Neural progenitor cell (in vitro differentiated cells): Measurements from ENCODE around the gene DUS4L. TPM values are rescaled to one million over a fixed set of nuclear protein-coding genes. Genes with fewer than 3 reads are reported as not detected.
A peak's percentile ranks its signal among the peaks of the same experiment; 100 is the strongest.

Experiments used
- DNase-seq: peaks from one replicate; pipeline ENCODE4 v3.0.0-alpha.2; 2016; ENCODE audit warnings: low spot score
- H2AFZ ChIP-seq: fragments of 200-600 bp; sonication (generic); replicated peaks from 2 replicates; pipeline ENCODE4 v1.6.1; 2016; ENCODE audit warnings: antibody characterized with exemption
- H3F3A ChIP-seq: fragments of 200-600 bp; sonication (generic); 2 replicates; pipeline ENCODE4 v1.6.1; 2016; ENCODE audit warnings: antibody characterized with exemption, low read depth
- H3K27ac ChIP-seq: fragments of 200-600 bp; sonication (generic); 2 replicates; pipeline ENCODE4 v1.5.1; 2016; ENCODE audit warnings: mild to moderate bottlenecking
- H3K27me3 ChIP-seq: fragments of 200-600 bp; sonication (generic); 2 replicates; pipeline ENCODE4 v1.6.1; 2016; ENCODE audit warnings: mild to moderate bottlenecking, moderate library complexity
- H3K36me3 ChIP-seq: fragments of 200-600 bp; sonication (generic); 2 replicates; pipeline ENCODE4 v1.5.1; 2016
- H3K4me1 ChIP-seq: fragments of 200-600 bp; sonication (generic); 2 replicates; pipeline ENCODE4 v1.6.1; 2016; ENCODE audit warnings: mixed run types
- H3K4me2 ChIP-seq: fragments of 200-600 bp; sonication (generic); 2 replicates; pipeline ENCODE4 v1.6.1; 2016
- H3K4me3 ChIP-seq: fragments of 200-600 bp; sonication (generic); 2 replicates; pipeline ENCODE4 v1.5.1; 2016
- H3K79me2 ChIP-seq: fragments of 200-600 bp; sonication (generic); 2 replicates; pipeline ENCODE4 v1.6.1; 2016; ENCODE audit warnings: low read depth
- H3K9ac ChIP-seq: fragments of 200-600 bp; sonication (generic); 2 replicates; pipeline ENCODE4 v1.6.1; 2016
- H3K9me3 ChIP-seq: fragments of 200-600 bp; sonication (generic); 2 replicates; pipeline ENCODE4 v1.5.1; 2016; ENCODE audit warnings: low read depth
- H4K20me1 ChIP-seq: fragments of 200-600 bp; sonication (generic); 2 replicates; pipeline ENCODE4 v1.6.1; 2016; ENCODE audit warnings: low read depth
- H3K27ac Mint-ChIP-seq: 3 replicates; pipeline ENCODE4 v1.8.0; 2021; ENCODE audit warnings: mixed read lengths
- H3K27me3 Mint-ChIP-seq: 2 replicates; pipeline ENCODE4 v1.8.0; 2022; ENCODE audit warnings: low read depth, mild to moderate bottlenecking, inconsistent platforms, moderate library complexity, mixed read lengths; ENCODE audit not compliant: insufficient read depth
- H3K36me3 Mint-ChIP-seq: 3 replicates; pipeline ENCODE4 v1.8.0; 2021; ENCODE audit warnings: mixed read lengths
- H3K4me1 Mint-ChIP-seq: 3 replicates; pipeline ENCODE4 v1.8.0; 2021; ENCODE audit warnings: mixed read lengths
- H3K4me3 Mint-ChIP-seq: 3 replicates; pipeline ENCODE4 v1.8.0; 2021; ENCODE audit warnings: mild to moderate bottlenecking, moderate library complexity, mixed read lengths
- H3K9me3 Mint-ChIP-seq: 3 replicates; pipeline ENCODE4 v1.8.0; 2020; ENCODE audit warnings: mixed read lengths
- EZH2 ChIP-seq: fragments of 200-600 bp; sonication (generic); IDR thresholded peaks from 2 replicates; pipeline ENCODE4 v1.6.1; 2017; ENCODE audit warnings: antibody characterized with exemption, mild to moderate bottlenecking, moderate library complexity
- EZH2phosphoT487 ChIP-seq: fragments of 200-600 bp; sonication (generic); IDR thresholded peaks from 2 replicates; pipeline ENCODE4 v1.6.1; 2017; ENCODE audit warnings: antibody characterized with exemption
- total RNA-seq: library from RNA; depleted of rRNA; stranded (reverse); fragments of >200 nt; gene quantifications from 2 replicates; pipeline ENCODE4 v1.2.3, GENCODE V29; 2015; ENCODE audit warnings: low replicate concordance
- TF ChIP-seq, protein P1 (sequence below): fragments of 200-600 bp; sonication (generic); IDR thresholded peaks from 2 replicates; pipeline ENCODE4 v1.5.1; 2017; ENCODE audit warnings: antibody characterized with exemption, mild to moderate bottlenecking

DUS4L gene
- total RNA-seq, 1 donor from 2014 or later: 24.4 TPM

DNA sequence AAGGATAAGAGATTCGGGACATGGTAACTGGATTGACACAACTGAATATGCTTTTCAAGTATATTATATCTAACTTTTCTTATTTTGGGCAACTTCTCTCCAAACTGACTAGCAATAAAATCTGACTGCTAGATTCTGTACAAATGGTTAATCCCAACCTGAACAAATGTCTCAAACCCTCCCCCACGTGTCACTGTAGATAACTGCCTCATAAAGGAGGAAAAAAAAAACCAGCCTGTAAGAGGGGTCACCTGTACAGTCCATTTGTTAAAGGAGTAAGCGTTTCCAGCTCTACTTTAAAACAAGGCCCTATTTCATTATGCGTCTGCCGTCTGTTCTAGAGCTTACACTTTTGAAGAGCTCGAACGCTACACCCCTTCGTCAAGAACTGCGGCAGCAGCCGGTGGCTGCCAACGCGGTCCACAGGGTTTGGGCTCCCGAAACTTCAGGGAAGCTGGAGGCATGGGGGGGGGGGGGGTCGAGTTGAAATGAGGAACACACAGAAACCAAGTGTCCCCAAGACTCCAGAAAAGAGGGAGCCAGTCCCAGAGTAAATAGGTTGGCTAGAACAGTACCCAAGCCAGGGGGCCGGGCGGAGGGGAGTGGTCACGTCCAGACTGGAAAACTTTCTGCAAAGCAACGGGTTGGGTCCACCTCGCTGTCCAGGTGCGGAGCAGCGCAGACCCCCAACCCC lies 543 bp upstream of the DUS4L start:
- Histone ChIP-seq H3K4me2 (peak overlapping the region; percentile 88), H3K27ac (no peak overlapping the region), H4K20me1 (peaks cover 3% of the 10 kb centered on the region), H3K79me2 (peaks cover 75% of the 10 kb centered on the region), H2AFZ (peak overlapping the region; percentile 98), H3F3A (no peaks in the 10 kb centered on the region), H3K4me1 (peaks cover 16% of the 10 kb centered on the region), H3K36me3 (no peaks in the 10 kb centered on the region), H3K9ac (peak overlapping the region; percentile 87), H3K9me3 (no peaks in the 10 kb centered on the region), H3K4me3 (peak overlapping the region; percentile 88), H3K27me3 (no peaks in the 10 kb centered on the region)
- Mint-ChIP-seq H3K27ac (peak overlapping the region; percentile 88), H3K4me3 (peak overlapping the region; percentile 87), H3K9me3 (no peaks in the 10 kb centered on the region), H3K36me3 (no peaks in the 10 kb centered on the region), H3K27me3 (no peaks in the 10 kb centered on the region), H3K4me1 (peaks cover 32% of the 10 kb centered on the region)
- DNase-seq: no peak
- TF ChIP-seq, protein P1, sequence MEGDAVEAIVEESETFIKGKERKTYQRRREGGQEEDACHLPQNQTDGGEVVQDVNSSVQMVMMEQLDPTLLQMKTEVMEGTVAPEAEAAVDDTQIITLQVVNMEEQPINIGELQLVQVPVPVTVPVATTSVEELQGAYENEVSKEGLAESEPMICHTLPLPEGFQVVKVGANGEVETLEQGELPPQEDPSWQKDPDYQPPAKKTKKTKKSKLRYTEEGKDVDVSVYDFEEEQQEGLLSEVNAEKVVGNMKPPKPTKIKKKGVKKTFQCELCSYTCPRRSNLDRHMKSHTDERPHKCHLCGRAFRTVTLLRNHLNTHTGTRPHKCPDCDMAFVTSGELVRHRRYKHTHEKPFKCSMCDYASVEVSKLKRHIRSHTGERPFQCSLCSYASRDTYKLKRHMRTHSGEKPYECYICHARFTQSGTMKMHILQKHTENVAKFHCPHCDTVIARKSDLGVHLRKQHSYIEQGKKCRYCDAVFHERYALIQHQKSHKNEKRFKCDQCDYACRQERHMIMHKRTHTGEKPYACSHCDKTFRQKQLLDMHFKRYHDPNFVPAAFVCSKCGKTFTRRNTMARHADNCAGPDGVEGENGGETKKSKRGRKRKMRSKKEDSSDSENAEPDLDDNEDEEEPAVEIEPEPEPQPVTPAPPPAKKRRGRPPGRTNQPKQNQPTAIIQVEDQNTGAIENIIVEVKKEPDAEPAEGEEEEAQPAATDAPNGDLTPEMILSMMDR: no peak
- TF ChIP-seq EZH2 (no peak), EZH2phosphoT487 (no peak)

DNA sequence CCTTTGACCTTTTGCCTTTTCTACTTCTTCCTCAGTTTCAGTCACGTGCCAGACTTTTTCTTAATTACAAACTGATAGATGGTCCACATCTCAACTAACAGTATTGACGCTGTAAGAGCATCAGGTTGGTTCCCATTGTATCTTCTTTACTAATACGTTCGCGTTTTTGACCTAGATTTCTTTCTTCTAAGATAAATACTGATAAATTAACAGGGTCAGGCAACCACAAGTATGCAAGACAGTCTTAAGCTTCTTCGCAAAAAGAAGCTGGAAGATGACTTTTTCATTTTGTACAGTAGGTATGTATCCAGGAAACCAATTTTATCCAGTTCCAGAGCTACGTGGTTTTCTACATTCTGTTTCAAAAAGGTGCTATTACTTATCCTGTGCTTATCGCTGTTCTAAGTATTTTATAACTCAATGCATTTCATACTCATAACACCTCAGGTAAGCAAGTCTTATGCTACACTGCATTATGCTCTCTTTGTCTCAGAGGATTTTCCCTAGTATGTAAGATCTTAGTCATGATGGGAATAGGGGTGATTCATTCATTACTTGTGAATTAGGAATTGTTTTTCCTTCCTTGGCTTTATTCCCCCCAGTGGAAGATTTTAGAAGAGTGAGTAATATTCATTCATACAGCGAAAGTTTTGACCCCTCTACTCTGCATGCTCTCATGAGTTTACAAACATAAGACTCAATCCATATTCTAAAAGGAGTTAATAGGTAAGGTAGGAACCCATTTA lies 955 bp downstream of the DUS4L start:
- Histone ChIP-seq H3K4me2 (peak overlapping the region; percentile 88), H3K4me1 (peaks cover 16% of the 10 kb centered on the region), H3K4me3 (peak overlapping the region; percentile 88), H3K79me2 (peaks cover 61% of the 10 kb centered on the region), H4K20me1 (peaks cover 3% of the 10 kb centered on the region), H3K36me3 (no peaks in the 10 kb centered on the region), H3K27me3 (no peaks in the 10 kb centered on the region), H3K27ac (no peak overlapping the region), H3K9ac (peak overlapping the region; percentile 87), H3F3A (no peaks in the 10 kb centered on the region), H2AFZ (peak overlapping the region; percentile 98), H3K9me3 (no peaks in the 10 kb centered on the region)
- H3K27me3 Mint-ChIP-seq: no peaks in the 10 kb centered on the region
- peaks cover 32% of the 10 kb centered on the region for H3K4me1 Mint-ChIP-seq
- H3K27ac Mint-ChIP-seq: no peak overlapping the region
- no peaks in the 10 kb centered on the region for H3K36me3 Mint-ChIP-seq
- no peak for TF ChIP-seq EZH2
- no peak for TF ChIP-seq EZH2phosphoT487
- TF ChIP-seq, protein P1: no peak
- DNase-seq: peak; percentile 2
- no peaks in the 10 kb centered on the region for H3K9me3 Mint-ChIP-seq
- H3K4me3 Mint-ChIP-seq: peak overlapping the region; percentile 87

DNA sequence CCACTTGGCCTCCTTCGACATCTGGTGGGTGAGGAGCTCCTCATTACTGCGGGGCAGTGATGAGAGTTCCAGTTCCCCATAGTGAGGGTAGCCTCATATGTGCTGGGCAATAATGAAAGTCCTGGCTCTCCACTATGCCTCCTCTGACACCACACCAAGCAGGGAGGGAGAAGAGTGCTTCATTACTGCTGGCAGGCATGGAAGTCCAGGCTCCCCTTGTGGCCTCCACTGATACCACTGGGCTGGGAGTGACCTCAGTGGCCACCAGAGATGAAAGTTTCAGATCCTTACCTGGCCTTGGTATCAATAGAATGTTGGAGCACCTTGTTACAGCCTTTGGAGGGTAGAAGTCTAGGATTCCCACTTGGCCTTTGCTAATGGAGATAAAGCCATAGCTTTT lies 6.5 kb downstream of the DUS4L start:
- TF ChIP-seq EZH2: no peak
- TF ChIP-seq, protein P1: no peak
- no peak for TF ChIP-seq EZH2phosphoT487
- H2AFZ ChIP-seq: no peak overlapping the region
- no peaks in the 10 kb centered on the region for H3K9me3 ChIP-seq
- peaks cover 3% of the 10 kb centered on the region for H3K36me3 Mint-ChIP-seq
- no peaks in the 10 kb centered on the region for H3K9me3 Mint-ChIP-seq
- peaks cover 9% of the 10 kb centered on the region for H3K79me2 ChIP-seq
- no peaks in the 10 kb centered on the region for H3K27me3 ChIP-seq
- H4K20me1 ChIP-seq: no peaks in the 10 kb centered on the region
- H3K4me2 ChIP-seq: no peak overlapping the region
- peaks cover 11% of the 10 kb centered on the region for H3K36me3 ChIP-seq
- peaks cover 4% of the 10 kb centered on the region for H3K4me1 Mint-ChIP-seq
- no peaks in the 10 kb centered on the region for H3K27me3 Mint-ChIP-seq
- H3K27ac ChIP-seq: no peak overlapping the region
- no peak for DNase-seq
- no peaks in the 10 kb centered on the region for H3F3A ChIP-seq
- no peak overlapping the region for H3K27ac Mint-ChIP-seq
- no peak overlapping the region for H3K9ac ChIP-seq
- H3K4me1 ChIP-seq: no peaks in the 10 kb centered on the region
- H3K4me3 ChIP-seq: no peak overlapping the region
- no peak overlapping the region for H3K4me3 Mint-ChIP-seq
